Measurements from ENCODE around the gene KRT82. TPM values are rescaled to one million over a fixed set of nuclear protein-coding genes. Genes with fewer than 3 reads are reported as not detected.

KRT82 gene
- total and polyA plus RNA-seq, 2 experiments from 2014 or later, result not detected

GRCh38 chr12:52349196-52349595, 56.9 kb downstream of the KRT82 start (continued):
- TF ChIP-seq ZNF462 (CRISPR knock-in tag; IDR thresholded peaks at IDR 0.05) (no peak), JUNB (IDR thresholded peaks at IDR 0.05; ENCODE audit: unreplicated experiment) (no peak), ZNF114 (CRISPR knock-in tag; IDR thresholded peaks at IDR 0.05) (no peak), REST (IDR thresholded peaks at IDR 0.05; ENCODE audit: unreplicated experiment) (no peak), EZH2 (IDR thresholded peaks at IDR 0.05; ENCODE audit: low read depth, unreplicated experiment) (no peak), CTCF (conservative IDR thresholded peaks at IDR 0.05; ENCODE audit: low read depth in 2 of 2) (no peak), STAT1 (IDR thresholded peaks at IDR 0.05; ENCODE audit: unreplicated experiment) (no peak), ETS1 (IDR thresholded peaks at IDR 0.05) (no peak)
